GM18858 (cell line): ENCODE results near the gene HBA2.
"Not testable (repeated sequence)": the region's sequence is repeated elsewhere in the genome, so short reads cannot be mapped to it uniquely, and the experiment has no call there.

Source experiments
- ATAC-seq: cut with Tn5 transposase; IDR thresholded peaks from one replicate; pipeline ENCODE4 v1.9.1; 2021; ENCODE audit not compliant: unreplicated experiment

HBA2 gene

GRCh38 chr16:172374-172941, at the start of gene HBA2:
HBA2 (plus strand) TSS chr16:172876; CDS start chr16:172913, 37 bp downstream.
- not testable (repeated sequence) for ATAC-seq

- not testable (repeated sequence) for ATAC-seq
Observed at GRCh38 chr16:123558-124350, 48.9 kb upstream of the HBA2 start.

DNA sequence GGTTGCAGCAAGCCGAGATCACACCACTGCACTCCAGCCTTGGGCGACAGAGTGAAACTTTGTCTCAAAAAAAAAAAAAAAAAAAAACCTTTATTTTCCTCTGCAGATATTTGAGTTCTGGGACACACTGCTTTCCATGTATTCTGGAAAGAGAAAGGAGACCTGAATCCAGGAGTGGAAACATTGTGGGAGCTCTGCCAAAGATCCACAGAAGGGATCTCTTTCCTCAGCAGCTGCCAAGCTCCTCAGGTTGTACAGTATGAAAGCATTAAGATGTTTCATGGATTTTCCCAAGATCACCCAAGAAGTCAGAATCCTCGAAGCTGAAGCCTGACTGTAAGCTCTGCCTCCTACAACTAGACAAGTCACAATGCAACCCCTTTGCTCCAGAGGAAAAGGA, 47.7 kb upstream of the HBA2 start:
- ATAC-seq, result no peak

- ATAC-seq, result no peak
Observed at GRCh38 chr16:129075-129474, 43.6 kb upstream of the HBA2 start.

- ATAC-seq, result no peak
Observed at GRCh38 chr16:130533-131173, 42.0 kb upstream of the HBA2 start.

GRCh38 chr16:132120-132519, 40.6 kb upstream of the HBA2 start:
- no peak for ATAC-seq

DNA sequence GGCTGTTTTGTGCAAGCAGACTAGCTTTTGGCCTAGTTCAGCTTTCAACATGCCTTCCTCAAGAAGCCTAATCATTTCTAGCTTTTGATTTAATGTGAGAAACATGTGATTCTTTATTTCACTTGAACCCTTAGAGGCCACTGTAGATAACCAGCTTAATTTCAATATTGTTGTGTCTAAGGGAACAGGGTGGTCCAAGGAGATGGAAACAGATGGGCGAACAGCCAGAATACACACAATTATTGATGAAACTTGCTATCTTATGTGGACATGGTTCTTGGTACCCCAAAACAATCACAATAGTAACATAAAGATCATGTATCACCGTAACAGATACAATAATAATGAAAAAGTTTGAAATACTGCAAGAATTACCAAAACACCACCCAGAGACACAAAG, 39.0 kb upstream of the HBA2 start:
- no peak for ATAC-seq

DNA sequence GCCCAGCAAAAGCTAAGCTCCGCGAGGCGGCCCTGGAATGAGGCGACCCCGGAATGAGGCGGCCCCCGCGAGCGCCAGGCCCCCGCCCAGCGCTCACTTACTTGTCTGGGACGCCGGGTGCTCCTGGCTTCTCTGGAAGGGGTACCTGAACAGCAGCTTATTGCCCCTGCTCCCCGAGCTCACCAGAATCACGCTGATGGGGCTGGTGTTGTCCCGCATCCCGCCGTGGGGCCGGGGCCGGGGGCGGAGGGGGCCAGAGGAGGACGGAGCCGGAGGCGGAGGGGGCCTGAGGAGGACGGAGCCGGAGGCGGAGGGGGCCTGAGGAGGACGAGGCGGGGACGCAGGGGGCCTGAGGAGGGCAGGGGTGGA, 34.6 kb upstream of the HBA2 start:
- ATAC-seq, result no peak

GRCh38 chr16:140175-140857, 32.4 kb upstream of the HBA2 start:
- no peak for ATAC-seq

GRCh38 chr16:142405-142967, 30.2 kb upstream of the HBA2 start:
- ATAC-seq, result no peak

- ATAC-seq, result no peak
Observed at GRCh38 chr16:143047-143446, 29.6 kb upstream of the HBA2 start.

DNA sequence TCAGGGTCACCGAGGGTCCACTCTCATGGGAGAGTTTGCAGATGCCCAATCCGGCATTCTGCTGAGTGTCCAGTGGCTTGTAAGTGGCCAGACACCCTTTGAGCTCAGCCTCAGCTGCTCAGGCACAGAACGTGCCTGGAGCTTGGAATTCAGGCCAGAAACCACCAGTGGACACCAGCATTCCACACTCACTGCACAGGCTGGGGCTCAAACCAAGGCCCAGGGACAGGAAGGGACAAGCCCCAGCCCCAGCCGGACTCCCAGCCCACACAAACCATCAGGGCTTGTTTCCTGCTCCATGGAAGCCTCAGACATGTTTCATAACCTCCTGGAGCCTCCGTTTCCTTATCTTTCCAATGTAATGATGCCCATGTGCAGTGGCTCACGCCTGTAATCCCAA, 29.2 kb upstream of the HBA2 start:
- no peak for ATAC-seq

DNA sequence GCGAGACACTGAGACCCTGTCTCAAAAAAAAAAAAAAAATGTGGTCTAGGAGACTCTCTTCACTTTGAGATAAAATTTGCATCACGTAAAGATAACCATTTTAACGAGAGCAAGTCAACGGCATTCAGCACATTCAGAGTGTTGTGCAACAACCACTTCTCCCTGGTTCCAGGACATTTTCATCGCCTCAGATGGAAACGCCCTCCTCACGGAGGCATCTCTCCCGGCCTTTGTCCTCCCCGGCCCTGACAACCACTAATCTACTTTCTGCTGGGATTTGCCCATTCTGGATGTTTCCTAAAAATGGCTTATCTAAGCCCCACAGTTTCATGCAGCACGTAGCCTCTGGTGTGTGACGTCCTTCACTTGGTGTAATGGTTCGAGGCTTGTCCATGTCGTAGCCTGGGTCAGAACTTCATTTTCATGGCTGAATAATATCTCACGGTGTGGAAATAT, 27.9 kb upstream of the HBA2 start:
- ATAC-seq, result no peak

GRCh38 chr16:146646-147045, 26.0 kb upstream of the HBA2 start:
- no peak for ATAC-seq

DNA sequence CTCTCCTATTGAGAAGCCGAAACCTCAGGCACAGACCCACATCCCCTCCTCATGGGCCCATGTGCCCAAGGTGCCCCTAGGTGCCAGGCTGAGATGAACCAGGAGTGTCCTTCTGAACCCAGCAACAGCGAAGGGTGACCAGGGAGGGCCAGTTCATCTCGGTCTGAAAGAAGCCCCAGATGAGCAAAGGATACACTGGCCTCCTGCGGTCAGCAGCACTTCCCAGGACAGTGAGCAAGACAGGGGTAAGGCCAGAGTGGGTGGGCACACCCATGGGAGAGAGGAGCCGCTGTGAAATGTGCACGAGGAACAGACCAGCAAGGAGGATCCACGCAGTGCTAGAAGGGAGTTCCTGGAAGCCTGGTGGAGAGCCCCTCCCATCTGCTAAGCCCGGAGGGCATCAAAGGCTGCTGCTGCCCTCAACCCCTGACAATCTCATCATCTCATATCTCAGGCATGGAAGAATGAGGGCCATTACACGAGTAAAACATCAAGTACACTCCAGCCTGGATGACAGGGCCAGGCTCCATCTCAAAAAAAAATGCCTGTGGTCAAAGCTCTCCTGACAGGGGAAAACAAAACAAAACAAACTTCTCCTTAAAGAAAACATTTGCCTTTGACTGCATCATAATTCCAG, 23.5 kb upstream of the HBA2 start:
- ATAC-seq, result no peak

DNA sequence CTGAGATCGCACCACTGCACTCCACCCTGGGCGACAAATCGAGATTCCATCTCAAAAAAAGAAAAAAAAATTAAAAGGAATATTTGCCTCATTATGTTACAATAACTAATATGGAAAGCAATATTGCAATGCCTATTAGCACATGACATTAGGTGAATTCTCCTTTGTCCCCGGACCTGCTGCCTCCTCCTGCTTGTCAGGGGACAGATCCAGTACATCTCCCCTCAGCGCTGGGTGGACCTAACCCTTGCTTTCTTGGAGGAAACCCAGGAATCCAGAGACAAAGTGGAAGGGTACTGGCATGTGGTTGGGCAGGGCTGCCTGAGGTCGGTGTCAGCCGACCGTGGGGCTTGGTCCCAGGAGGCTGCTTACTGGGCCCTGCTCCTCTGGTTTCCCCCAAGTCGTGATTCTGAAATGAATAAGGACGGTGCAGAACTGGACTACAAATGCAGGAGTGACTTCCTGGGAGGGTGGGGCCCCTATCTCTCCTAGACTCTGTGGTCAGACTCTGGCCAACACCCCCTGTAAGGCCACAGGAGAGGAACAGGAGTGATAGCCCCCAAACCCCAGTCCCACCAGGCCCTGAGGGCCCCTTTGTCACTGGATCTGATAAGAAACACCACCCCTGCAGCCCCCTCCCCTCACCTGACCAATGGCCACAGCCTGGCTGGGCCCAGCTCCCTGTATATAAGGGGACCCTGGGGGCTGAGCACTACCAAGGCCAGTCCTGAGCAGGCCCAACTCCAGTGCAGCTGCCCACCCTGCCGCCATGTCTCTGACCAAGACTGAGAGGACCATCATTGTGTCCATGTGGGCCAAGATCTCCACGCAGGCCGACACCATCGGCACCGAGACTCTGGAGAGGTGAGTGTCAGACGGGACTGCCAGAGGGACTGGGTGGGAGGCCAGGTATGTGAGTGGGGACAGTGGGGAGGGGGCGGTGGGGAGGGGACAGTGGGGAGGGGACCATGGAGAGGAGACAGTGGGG, 20.2 kb upstream of the HBA2 start, which contains the start of gene HBZ:
Gene HBZ (plus strand): TSS at position 504 of the 988 bp plus-strand sequence. CDS start 266 bp downstream, at position 770.
- no peak for ATAC-seq

- not testable (repeated sequence) for ATAC-seq
Observed at GRCh38 chr16:153129-153521, 19.6 kb upstream of the HBA2 start.

GRCh38 chr16:153550-154216, 19.0 kb upstream of the HBA2 start:
- not testable (repeated sequence) for ATAC-seq
